Progenitor cell of endocrine pancreas (in vitro differentiated cells): ENCODE data around the gene L3MBTL4. TPM values are rescaled to one million over a fixed set of nuclear protein-coding genes. Genes with fewer than 3 reads are reported as not detected.
"Not testable (repeated sequence)": the region's sequence is repeated elsewhere in the genome, so short reads cannot be mapped to it uniquely, and the experiment has no call there.

Source experiments
- DNase-seq: peaks from one replicate; pipeline ENCODE4 v3.0.0; 2021; ENCODE audit warnings: low spot score; ENCODE audit not compliant: unreplicated experiment
- H3K27ac Mint-ChIP-seq: 2 replicates; pipeline ENCODE4 v1.8.0; 2021; ENCODE audit warnings: mild to moderate bottlenecking, moderate library complexity, mixed read lengths
- H3K27me3 Mint-ChIP-seq: 2 replicates; pipeline ENCODE4 v1.8.0; 2021; ENCODE audit warnings: mixed read lengths
- H3K36me3 Mint-ChIP-seq: 2 replicates; pipeline ENCODE4 v1.8.0; 2022; ENCODE audit warnings: mixed read lengths; ENCODE audit not compliant: insufficient read depth
- H3K4me1 Mint-ChIP-seq: 2 replicates; pipeline ENCODE4 v1.8.0; 2021; ENCODE audit warnings: low read depth, mixed read lengths
- H3K4me3 Mint-ChIP-seq: 2 replicates; pipeline ENCODE4 v1.8.0; 2021; ENCODE audit warnings: low read depth, mild to moderate bottlenecking, moderate library complexity, mixed read lengths
- H3K9me3 Mint-ChIP-seq: 2 replicates; pipeline ENCODE4 v1.8.0; 2021; ENCODE audit warnings: low read depth, mixed read lengths
- total RNA-seq: library from RNA; stranded (reverse); gene quantifications from 2 replicates; pipeline ENCODE4 v1.2.1, GENCODE V29; 2021
- TF ChIP-seq, protein P1 (sequence below): fragments of 200-600 bp; sonication (generic); IDR thresholded peaks from one replicate; pipeline ENCODE4 v1.5.0; 2021; ENCODE audit warnings: antibody characterized with exemption, mild to moderate bottlenecking; ENCODE audit not compliant: unreplicated experiment

Gene L3MBTL4
- total RNA-seq, 1 donor from 2014 or later: 8.0 TPM

DNA sequence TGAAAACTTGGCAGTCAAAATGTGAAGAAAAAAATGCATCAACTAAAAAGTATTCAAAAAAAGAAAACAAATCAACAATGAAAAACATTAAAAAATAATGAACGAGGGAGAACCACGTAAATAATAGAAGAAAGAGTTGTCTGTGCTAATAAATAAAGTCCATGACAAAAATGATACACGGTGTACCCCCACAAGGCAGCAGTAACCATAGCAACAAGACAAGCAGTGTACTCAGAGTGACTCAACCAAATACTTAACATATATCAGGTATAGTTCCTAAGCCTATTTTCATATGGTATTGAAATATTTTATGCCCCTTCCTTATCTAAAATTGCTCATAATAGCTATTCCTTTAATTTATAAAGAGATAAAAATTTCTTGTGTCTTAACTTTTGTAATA lies 357.1 kb downstream of the L3MBTL4 start:
- DNase-seq: no peak
- peaks cover 19% of the 10 kb centered on the region for H3K4me1 Mint-ChIP-seq
- no peak overlapping the region for H3K27ac Mint-ChIP-seq
- TF ChIP-seq, protein P1, sequence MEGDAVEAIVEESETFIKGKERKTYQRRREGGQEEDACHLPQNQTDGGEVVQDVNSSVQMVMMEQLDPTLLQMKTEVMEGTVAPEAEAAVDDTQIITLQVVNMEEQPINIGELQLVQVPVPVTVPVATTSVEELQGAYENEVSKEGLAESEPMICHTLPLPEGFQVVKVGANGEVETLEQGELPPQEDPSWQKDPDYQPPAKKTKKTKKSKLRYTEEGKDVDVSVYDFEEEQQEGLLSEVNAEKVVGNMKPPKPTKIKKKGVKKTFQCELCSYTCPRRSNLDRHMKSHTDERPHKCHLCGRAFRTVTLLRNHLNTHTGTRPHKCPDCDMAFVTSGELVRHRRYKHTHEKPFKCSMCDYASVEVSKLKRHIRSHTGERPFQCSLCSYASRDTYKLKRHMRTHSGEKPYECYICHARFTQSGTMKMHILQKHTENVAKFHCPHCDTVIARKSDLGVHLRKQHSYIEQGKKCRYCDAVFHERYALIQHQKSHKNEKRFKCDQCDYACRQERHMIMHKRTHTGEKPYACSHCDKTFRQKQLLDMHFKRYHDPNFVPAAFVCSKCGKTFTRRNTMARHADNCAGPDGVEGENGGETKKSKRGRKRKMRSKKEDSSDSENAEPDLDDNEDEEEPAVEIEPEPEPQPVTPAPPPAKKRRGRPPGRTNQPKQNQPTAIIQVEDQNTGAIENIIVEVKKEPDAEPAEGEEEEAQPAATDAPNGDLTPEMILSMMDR: no peak
- H3K9me3 Mint-ChIP-seq: peaks cover 5% of the 10 kb centered on the region
- H3K36me3 Mint-ChIP-seq: no peaks in the 10 kb centered on the region
- H3K27me3 Mint-ChIP-seq: no peaks in the 10 kb centered on the region
- H3K4me3 Mint-ChIP-seq: no peak overlapping the region

DNA sequence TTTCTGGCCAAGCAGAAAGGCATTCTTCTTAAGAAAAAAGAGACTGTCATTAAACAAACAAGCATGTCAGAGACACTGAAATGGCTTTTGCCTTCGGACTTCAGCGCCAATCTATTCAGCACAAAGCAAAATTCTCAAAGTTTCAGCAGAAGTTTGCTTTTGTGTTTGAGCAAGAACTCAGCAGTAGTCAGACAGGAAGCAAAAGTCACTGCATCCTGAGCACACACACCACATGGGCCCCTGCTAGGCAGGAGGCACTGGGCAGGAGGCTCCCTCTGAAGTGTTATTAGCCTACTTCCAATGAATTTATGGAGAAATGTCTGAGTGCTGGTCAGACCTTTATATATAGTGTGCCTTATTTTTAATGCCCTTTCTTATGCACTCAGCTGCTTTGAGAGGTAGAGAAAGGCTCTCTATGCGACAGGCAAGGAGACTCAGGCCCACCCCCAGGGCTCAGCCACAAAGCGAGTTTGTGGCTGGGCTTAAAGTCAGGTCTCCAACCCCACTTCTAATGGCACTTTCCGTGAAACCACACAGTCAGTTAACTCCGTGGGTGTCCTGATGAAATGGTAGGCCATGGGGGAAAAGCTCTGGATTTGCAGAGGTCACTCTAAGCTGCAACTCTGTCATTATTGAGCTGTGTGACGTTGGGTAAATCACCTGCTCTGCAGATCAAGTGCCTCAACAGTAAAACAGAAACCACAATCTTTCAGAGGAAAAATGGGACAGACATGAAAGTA lies 358.4 kb downstream of the L3MBTL4 start:
- Mint-ChIP-seq H3K27me3 (no peaks in the 10 kb centered on the region), H3K36me3 (no peaks in the 10 kb centered on the region), H3K9me3 (no peaks in the 10 kb centered on the region), H3K4me3 (no peak overlapping the region), H3K27ac (peak overlapping the region; percentile 38), H3K4me1 (peaks cover 21% of the 10 kb centered on the region)
- TF ChIP-seq, protein P1: no peak
- no peak for DNase-seq

GRCh38 chr18:6055711-6056110 lies 359.0 kb downstream of the L3MBTL4 start:
- DNase-seq: no peak
- TF ChIP-seq, protein P1: no peak
- H3K36me3 Mint-ChIP-seq: no peaks in the 10 kb centered on the region
- H3K4me1 Mint-ChIP-seq: peaks cover 21% of the 10 kb centered on the region
- no peak overlapping the region for H3K27ac Mint-ChIP-seq
- no peaks in the 10 kb centered on the region for H3K9me3 Mint-ChIP-seq
- H3K27me3 Mint-ChIP-seq: no peaks in the 10 kb centered on the region
- H3K4me3 Mint-ChIP-seq: no peak overlapping the region

DNA sequence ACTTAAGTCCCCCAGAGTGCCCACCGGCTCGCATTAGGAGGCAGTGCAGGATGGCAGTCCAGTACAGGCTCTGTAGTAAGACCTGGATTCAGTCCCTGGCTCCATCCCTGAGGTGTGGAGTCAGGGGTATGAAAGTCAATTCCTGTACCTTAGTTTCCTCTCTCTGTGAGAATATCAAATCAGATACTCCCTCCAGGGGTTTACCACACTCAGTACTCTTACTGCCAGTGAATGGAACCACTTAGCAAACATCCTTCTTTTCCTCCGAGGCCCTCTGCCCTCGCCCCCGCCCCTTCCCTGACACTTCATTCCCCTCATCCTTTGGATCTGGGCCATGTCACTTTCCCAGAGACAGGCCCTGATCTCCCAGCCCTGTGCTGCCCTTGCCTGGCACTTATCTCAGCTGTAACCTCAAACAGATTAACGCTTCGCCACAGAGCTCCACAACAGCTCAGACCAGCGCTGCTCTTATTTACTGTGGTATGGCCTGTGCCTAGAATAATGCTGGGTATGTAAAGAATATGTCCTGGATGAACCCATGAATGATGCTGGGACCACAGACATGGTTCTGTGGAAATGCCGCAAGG lies 360.4 kb downstream of the L3MBTL4 start:
- H3K27ac Mint-ChIP-seq: no peak overlapping the region
- H3K27me3 Mint-ChIP-seq: no peaks in the 10 kb centered on the region
- TF ChIP-seq, protein P1: no peak
- DNase-seq: no peak
- H3K4me1 Mint-ChIP-seq: peaks cover 21% of the 10 kb centered on the region
- H3K9me3 Mint-ChIP-seq: peaks cover under 1% of the 10 kb centered on the region
- H3K36me3 Mint-ChIP-seq: no peaks in the 10 kb centered on the region
- no peak overlapping the region for H3K4me3 Mint-ChIP-seq

DNA sequence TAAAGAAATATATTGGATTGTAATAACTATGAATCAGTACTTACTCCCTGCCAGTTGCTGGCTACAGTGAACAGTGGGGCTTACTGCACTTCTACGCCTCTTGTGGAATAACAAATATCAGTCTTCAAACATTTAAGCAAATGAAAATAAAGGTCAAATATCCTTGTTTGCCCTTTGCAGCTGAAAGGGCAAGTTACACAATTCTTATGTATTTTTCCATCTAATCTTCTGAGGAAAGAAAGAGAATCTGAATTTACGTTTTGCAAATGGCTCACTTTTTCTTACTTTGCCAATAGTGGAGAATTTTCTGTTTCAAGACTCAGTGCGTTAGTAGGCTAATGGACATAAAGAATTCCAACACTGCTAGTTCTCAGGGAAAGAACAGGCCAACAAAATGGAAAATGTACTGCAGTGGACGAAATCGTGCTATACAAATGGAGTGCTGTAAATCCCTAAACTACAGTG lies 362.2 kb downstream of the L3MBTL4 start:
- DNase-seq: no peak
- TF ChIP-seq, protein P1: no peak
- H3K9me3 Mint-ChIP-seq: peaks cover 8% of the 10 kb centered on the region
- H3K27ac Mint-ChIP-seq: no peak overlapping the region
- peaks cover 13% of the 10 kb centered on the region for H3K4me1 Mint-ChIP-seq
- H3K4me3 Mint-ChIP-seq: no peak overlapping the region
- H3K36me3 Mint-ChIP-seq: no peaks in the 10 kb centered on the region
- H3K27me3 Mint-ChIP-seq: no peaks in the 10 kb centered on the region

GRCh38 chr18:6047596-6047995 lies 367.1 kb downstream of the L3MBTL4 start:
- not testable (repeated sequence) for H3K36me3 Mint-ChIP-seq, H3K27ac Mint-ChIP-seq, H3K27me3 Mint-ChIP-seq, DNase-seq, H3K4me1 Mint-ChIP-seq, H3K4me3 Mint-ChIP-seq
- peaks cover 22% of the 10 kb centered on the region for H3K9me3 Mint-ChIP-seq
